ENCODE results near the gene STYXL2.
A peak's percentile ranks its signal among the peaks of the same experiment; 100 is the strongest.

Gene STYXL2

DNA sequence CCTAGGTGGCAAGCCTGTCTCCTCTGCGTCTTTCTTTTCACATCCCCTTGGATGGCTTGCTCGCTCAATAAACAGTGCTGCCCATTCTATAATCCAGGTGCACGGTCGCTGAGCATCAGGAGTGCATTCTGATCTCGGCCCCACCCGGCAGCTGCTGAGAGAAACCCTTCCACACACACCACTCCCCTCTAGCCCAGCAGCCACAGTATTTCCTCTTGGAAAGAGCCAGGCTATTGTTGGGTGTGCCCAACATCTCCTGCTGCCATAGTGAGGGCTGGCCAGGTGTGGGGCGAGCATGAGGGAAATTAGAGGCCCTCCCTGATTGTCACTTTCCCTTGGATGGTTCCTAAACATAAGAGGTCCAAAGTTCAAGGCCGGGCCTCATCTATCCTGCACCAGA lies 28.4 kb upstream of the STYXL2 start:
- H3K4me1 ChIP-seq (ENCODE audit: low read depth, poor library complexity, severe bottlenecking), result peaks cover 11% of the 10 kb centered on the region
- no peak overlapping the region for H2AFZ ChIP-seq (ENCODE audit: low read depth)
- H3K9ac ChIP-seq, result no peak overlapping the region
- no peaks in the 10 kb centered on the region for H3K79me2 ChIP-seq (ENCODE audit: insufficient read depth, low read depth)
- H3K36me3 ChIP-seq (ENCODE audit: insufficient read depth), result no peaks in the 10 kb centered on the region
- no peak overlapping the region for H3K27ac ChIP-seq
- TF ChIP-seq, protein P1, sequence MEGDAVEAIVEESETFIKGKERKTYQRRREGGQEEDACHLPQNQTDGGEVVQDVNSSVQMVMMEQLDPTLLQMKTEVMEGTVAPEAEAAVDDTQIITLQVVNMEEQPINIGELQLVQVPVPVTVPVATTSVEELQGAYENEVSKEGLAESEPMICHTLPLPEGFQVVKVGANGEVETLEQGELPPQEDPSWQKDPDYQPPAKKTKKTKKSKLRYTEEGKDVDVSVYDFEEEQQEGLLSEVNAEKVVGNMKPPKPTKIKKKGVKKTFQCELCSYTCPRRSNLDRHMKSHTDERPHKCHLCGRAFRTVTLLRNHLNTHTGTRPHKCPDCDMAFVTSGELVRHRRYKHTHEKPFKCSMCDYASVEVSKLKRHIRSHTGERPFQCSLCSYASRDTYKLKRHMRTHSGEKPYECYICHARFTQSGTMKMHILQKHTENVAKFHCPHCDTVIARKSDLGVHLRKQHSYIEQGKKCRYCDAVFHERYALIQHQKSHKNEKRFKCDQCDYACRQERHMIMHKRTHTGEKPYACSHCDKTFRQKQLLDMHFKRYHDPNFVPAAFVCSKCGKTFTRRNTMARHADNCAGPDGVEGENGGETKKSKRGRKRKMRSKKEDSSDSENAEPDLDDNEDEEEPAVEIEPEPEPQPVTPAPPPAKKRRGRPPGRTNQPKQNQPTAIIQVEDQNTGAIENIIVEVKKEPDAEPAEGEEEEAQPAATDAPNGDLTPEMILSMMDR (conservative IDR thresholded peaks at IDR 0.05; ENCODE audit: low read depth, low read length), result no peak
- H3K4me3 ChIP-seq (IDR thresholded peaks at IDR 0.05; ENCODE audit: insufficient read depth, low read depth, low read length), result no peak overlapping the region
- no peaks in the 10 kb centered on the region for H3K27me3 ChIP-seq (ENCODE audit: insufficient read depth, low read depth)
- no peaks in the 10 kb centered on the region for H4K20me1 ChIP-seq (ENCODE audit: insufficient read depth)
- no peak overlapping the region for H3K4me2 ChIP-seq

DNA sequence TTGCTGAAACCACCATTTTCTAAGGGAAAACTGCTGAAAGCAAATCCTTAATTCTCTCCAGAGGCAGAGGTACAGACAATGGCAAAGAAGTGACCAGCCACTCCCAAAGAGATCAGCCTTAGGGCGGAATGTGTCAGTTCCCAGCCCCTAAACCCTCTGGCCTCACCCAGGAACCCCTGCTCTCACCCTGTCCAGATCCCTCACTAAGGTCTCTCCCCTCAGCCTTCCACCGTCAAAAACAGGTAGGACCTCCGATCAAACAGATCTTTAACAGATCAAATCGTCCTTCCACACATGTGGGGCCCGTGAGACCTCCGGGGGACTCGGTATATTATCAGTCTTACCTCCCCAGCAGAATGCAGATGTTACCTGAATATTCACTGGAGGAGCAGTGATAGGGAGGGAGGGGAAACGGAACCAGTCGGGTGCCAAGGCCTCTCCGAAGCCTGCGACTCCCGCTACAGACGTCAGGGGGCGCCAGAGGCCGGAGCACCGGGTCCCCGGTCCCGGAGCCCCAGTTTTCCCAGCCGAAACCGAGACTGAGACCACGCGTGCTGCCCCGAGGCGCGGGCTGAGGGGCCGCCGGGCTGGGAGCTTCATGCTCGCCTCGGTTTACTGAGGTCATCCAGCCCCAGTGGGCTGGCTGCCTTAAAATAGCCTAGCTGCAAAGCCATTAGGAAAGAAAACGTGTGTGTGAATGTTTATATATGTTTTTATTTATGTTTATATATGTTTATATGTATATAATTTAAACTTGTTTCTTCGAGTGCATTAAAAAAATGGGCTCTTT lies 27.3 kb upstream of the STYXL2 start:
- peak overlapping the region; percentile 52; the same call in 1 of the 2 replicates for H3K9ac ChIP-seq
- H3K27ac ChIP-seq, result no peak overlapping the region
- H3K36me3 ChIP-seq (ENCODE audit: insufficient read depth), result no peaks in the 10 kb centered on the region
- no peaks in the 10 kb centered on the region for H4K20me1 ChIP-seq (ENCODE audit: insufficient read depth)
- peak overlapping the region; percentile 75 for H2AFZ ChIP-seq (ENCODE audit: low read depth)
- H3K79me2 ChIP-seq (ENCODE audit: insufficient read depth, low read depth), result no peaks in the 10 kb centered on the region
- no peaks in the 10 kb centered on the region for H3K27me3 ChIP-seq (ENCODE audit: insufficient read depth, low read depth)
- peak overlapping the region; percentile 59 for H3K4me3 ChIP-seq (IDR thresholded peaks at IDR 0.05; ENCODE audit: insufficient read depth, low read depth, low read length)
- TF ChIP-seq, protein P1 (conservative IDR thresholded peaks at IDR 0.05; ENCODE audit: low read depth, low read length), result peak; percentile 99
- peaks cover 10% of the 10 kb centered on the region for H3K4me1 ChIP-seq (ENCODE audit: low read depth, poor library complexity, severe bottlenecking)
- H3K4me2 ChIP-seq, result peak overlapping the region; percentile 33

DNA sequence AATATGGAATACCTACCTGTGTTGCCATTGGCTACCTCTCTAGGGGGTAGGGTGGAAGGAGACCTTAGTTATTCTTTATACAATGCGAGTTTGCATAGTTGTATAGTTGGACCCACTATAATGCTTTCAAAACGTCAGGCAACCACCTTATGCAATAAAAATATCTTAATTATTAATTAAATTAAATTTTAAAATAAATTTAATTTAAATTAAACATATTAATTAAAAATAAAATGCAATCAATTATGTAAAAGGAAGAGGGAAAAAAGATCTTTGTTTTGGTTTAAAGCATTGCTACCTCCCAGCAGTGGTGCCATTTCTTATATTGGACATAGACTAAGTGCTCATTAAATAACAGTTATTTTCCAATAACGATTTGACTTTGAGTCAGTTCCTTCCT lies 26.0 kb upstream of the STYXL2 start:
- Histone ChIP-seq H3K27ac (no peak overlapping the region), H3K4me3 (IDR thresholded peaks at IDR 0.05; ENCODE audit: insufficient read depth, low read depth, low read length) (no peak overlapping the region), H3K4me1 (ENCODE audit: low read depth, poor library complexity, severe bottlenecking) (peaks cover 10% of the 10 kb centered on the region), H3K27me3 (ENCODE audit: insufficient read depth, low read depth) (no peaks in the 10 kb centered on the region), H3K79me2 (ENCODE audit: insufficient read depth, low read depth) (no peaks in the 10 kb centered on the region), H3K4me2 (no peak overlapping the region), H3K36me3 (ENCODE audit: insufficient read depth) (no peaks in the 10 kb centered on the region), H4K20me1 (ENCODE audit: insufficient read depth) (no peaks in the 10 kb centered on the region), H2AFZ (ENCODE audit: low read depth) (no peak overlapping the region), H3K9ac (no peak overlapping the region)
- TF ChIP-seq, protein P1 (conservative IDR thresholded peaks at IDR 0.05; ENCODE audit: low read depth, low read length), result no peak

DNA sequence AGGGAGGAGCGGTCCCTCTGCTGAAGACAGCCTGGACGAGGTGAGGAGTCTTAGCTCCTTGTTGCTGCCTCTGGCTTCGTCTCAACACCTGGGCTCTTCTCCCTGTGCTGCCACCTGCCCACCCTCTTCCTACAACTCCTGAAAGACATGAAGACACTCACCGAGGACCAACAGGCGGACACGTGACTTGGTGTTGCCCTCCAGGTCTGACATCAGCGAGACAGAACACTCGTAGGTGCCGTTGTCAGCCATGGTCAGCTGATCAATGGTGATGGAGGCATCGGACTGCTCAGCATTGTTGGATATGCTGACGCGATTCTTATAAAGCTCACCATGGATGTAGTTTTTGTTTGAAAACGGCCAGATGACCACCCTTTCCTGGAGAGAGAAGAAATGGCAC lies 25.1 kb upstream of the STYXL2 start:
- H3K79me2 ChIP-seq (ENCODE audit: insufficient read depth, low read depth), result no peaks in the 10 kb centered on the region
- H2AFZ ChIP-seq (ENCODE audit: low read depth), result no peak overlapping the region
- H4K20me1 ChIP-seq (ENCODE audit: insufficient read depth), result no peaks in the 10 kb centered on the region
- peaks cover 10% of the 10 kb centered on the region for H3K4me1 ChIP-seq (ENCODE audit: low read depth, poor library complexity, severe bottlenecking)
- no peaks in the 10 kb centered on the region for H3K27me3 ChIP-seq (ENCODE audit: insufficient read depth, low read depth)
- H3K36me3 ChIP-seq (ENCODE audit: insufficient read depth), result no peaks in the 10 kb centered on the region
- no peak overlapping the region for H3K4me3 ChIP-seq (IDR thresholded peaks at IDR 0.05; ENCODE audit: insufficient read depth, low read depth, low read length)
- H3K27ac ChIP-seq, result no peak overlapping the region
- no peak overlapping the region for H3K9ac ChIP-seq
- TF ChIP-seq, protein P1 (conservative IDR thresholded peaks at IDR 0.05; ENCODE audit: low read depth, low read length), result no peak
- no peak overlapping the region for H3K4me2 ChIP-seq

All from KMS-11 (cell line).